ENCODE data around the gene PDE11A. TPM values are rescaled to one million over a fixed set of nuclear protein-coding genes. Genes with fewer than 3 reads are reported as not detected.
A peak's percentile ranks its signal among the peaks of the same experiment; 100 is the strongest.

The PDE11A gene
- total and polyA plus RNA-seq, 2 experiments from 2014 or later, result 0.34 to 0.86 TPM

DNA sequence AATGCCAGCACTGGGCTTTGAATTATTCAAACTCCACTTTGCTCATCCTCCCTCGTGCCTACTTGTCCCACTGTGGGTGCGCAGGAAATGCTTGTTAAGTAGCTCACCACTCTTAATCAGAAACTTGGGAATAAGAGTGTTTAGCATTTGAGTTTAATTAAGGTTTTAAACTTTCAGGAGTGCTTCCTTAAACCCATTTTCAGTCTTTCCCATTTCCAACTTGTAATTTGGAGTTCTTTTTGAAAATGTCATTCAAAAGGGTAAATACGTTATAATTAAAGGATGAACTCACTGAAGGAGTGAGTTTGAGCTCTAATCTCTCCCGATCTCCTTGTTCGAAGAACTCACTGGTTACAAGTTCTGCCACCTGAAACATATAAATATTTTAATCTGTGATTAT is 403.4 kb downstream of the PDE11A start:
- TF ChIP-seq EZH2 (IDR thresholded peaks at IDR 0.05; ENCODE audit: insufficient read depth, poor library complexity, severe bottlenecking), result no peak
- no peak for TF ChIP-seq EZH2phosphoT487 (IDR thresholded peaks at IDR 0.05; ENCODE audit: insufficient read depth, low read depth)
- H3K27me3 ChIP-seq (replicated peaks; ENCODE audit: insufficient read depth), result no peaks in the 10 kb centered on the region
- no peak overlapping the region for H3K4me3 ChIP-seq
- WGBS, 2 experiments (ENCODE audit: low coverage in 1 of 2, low lambda C conversion rate in 2 of 2, missing lambda C conversion rate in 2 of 2), result 63 to 71% methylated on average over 5 of the region's 5 CpGs
- in situ Hi-C loops (cut with MboI), result no loop called here
- H3K9me3 ChIP-seq (ENCODE audit: low read depth), result no peaks in the 10 kb centered on the region
- DNase-seq, result no peak
- H3K36me3 ChIP-seq (ENCODE audit: low read depth), result no peaks in the 10 kb centered on the region
- H3F3A ChIP-seq (ENCODE audit: insufficient read depth), result no peaks in the 10 kb centered on the region
- no peak overlapping the region for H3K4me2 ChIP-seq (ENCODE audit: unreplicated experiment)
- H3K79me2 ChIP-seq (ENCODE audit: insufficient read depth), result no peaks in the 10 kb centered on the region
- no peak overlapping the region for H2AFZ ChIP-seq
- H3K9ac ChIP-seq, result no peak overlapping the region
- no peaks in the 10 kb centered on the region for H3K9me2 ChIP-seq (ENCODE audit: insufficient read depth)
- no peaks in the 10 kb centered on the region for H4K20me1 ChIP-seq (ENCODE audit: insufficient read depth)
- H3K4me1 ChIP-seq (ENCODE audit: insufficient read depth), result no peaks in the 10 kb centered on the region
- no peak overlapping the region for H3K27ac ChIP-seq

DNA sequence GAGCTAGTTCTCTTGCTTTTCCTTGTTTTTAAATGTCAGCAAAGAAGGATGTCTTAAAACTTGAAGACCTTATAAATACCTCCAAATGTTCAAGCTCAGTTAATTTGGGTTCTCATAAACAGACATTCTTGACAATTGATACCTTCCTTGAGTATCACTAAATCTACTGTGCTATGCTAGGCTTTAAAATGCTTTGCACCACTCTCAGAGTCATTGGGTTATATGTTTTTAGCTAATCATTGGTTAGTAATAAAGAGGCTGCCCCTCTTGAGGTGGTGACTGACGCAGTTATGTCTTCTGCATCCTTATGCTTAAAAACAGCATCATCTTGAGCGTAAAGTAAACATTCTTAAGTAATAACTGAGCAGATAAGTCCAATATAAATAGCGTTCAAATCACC is 404.0 kb downstream of the PDE11A start:
- Histone ChIP-seq H3K9me3 (ENCODE audit: low read depth) (no peaks in the 10 kb centered on the region), H3K36me3 (ENCODE audit: low read depth) (no peaks in the 10 kb centered on the region), H3K27me3 (replicated peaks; ENCODE audit: insufficient read depth) (no peaks in the 10 kb centered on the region), H3K79me2 (ENCODE audit: insufficient read depth) (no peaks in the 10 kb centered on the region), H2AFZ (no peak overlapping the region), H3K27ac (no peak overlapping the region), H3K9ac (no peak overlapping the region), H3K9me2 (ENCODE audit: insufficient read depth) (no peaks in the 10 kb centered on the region), H3K4me1 (ENCODE audit: insufficient read depth) (no peaks in the 10 kb centered on the region), H3K4me3 (no peak overlapping the region), H4K20me1 (ENCODE audit: insufficient read depth) (no peaks in the 10 kb centered on the region), H3K4me2 (ENCODE audit: unreplicated experiment) (no peak overlapping the region), H3F3A (ENCODE audit: insufficient read depth) (no peaks in the 10 kb centered on the region)
- in situ Hi-C loops (cut with MboI), result no loop called here
- no peak for DNase-seq
- TF ChIP-seq EZH2phosphoT487 (IDR thresholded peaks at IDR 0.05; ENCODE audit: insufficient read depth, low read depth), result no peak
- no peak for TF ChIP-seq EZH2 (IDR thresholded peaks at IDR 0.05; ENCODE audit: insufficient read depth, poor library complexity, severe bottlenecking)
- WGBS, 2 experiments (ENCODE audit: low coverage in 1 of 2, low lambda C conversion rate in 2 of 2, missing lambda C conversion rate in 2 of 2), result 54 to 57% methylated on average over 3 of the region's 3 CpGs

DNA sequence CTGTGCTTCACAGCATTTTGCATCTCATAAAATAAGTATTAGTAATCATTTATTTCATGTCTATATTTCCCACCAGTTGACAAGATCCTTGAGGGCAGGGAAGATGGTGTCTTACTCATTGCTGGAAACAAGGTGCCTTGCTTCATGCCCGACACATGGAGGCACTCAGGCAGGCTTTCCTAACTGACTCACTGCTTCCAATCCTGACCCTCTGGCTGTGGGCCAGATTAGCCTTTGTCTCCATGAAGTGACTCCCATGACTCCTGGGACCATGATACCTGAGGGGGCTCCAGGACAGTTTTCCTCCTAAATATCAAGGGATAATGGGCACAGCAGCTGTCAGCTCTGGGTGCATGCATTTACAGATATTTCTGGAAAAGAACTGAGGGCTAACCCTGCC is 405.0 kb downstream of the PDE11A start:
- TF ChIP-seq EZH2 (IDR thresholded peaks at IDR 0.05; ENCODE audit: insufficient read depth, poor library complexity, severe bottlenecking) (no peak), EZH2phosphoT487 (IDR thresholded peaks at IDR 0.05; ENCODE audit: insufficient read depth, low read depth) (no peak)
- Histone ChIP-seq H3K9me2 (ENCODE audit: insufficient read depth) (no peaks in the 10 kb centered on the region), H3K9me3 (ENCODE audit: low read depth) (no peaks in the 10 kb centered on the region), H3K4me2 (ENCODE audit: unreplicated experiment) (no peak overlapping the region), H3K27me3 (replicated peaks; ENCODE audit: insufficient read depth) (no peaks in the 10 kb centered on the region), H3K27ac (no peak overlapping the region), H3K36me3 (ENCODE audit: low read depth) (no peaks in the 10 kb centered on the region), H3F3A (ENCODE audit: insufficient read depth) (no peaks in the 10 kb centered on the region), H3K4me1 (ENCODE audit: insufficient read depth) (no peaks in the 10 kb centered on the region), H3K4me3 (no peak overlapping the region), H3K9ac (no peak overlapping the region), H2AFZ (no peak overlapping the region), H4K20me1 (ENCODE audit: insufficient read depth) (no peaks in the 10 kb centered on the region), H3K79me2 (ENCODE audit: insufficient read depth) (no peaks in the 10 kb centered on the region)
- in situ Hi-C loops (cut with MboI), result no loop called here
- WGBS, 2 experiments (ENCODE audit: low coverage in 1 of 2, low lambda C conversion rate in 2 of 2, missing lambda C conversion rate in 2 of 2), result 0 to 6% methylated on average over 1 of the region's 1 CpG
- peak; percentile 26 for DNase-seq

DNA sequence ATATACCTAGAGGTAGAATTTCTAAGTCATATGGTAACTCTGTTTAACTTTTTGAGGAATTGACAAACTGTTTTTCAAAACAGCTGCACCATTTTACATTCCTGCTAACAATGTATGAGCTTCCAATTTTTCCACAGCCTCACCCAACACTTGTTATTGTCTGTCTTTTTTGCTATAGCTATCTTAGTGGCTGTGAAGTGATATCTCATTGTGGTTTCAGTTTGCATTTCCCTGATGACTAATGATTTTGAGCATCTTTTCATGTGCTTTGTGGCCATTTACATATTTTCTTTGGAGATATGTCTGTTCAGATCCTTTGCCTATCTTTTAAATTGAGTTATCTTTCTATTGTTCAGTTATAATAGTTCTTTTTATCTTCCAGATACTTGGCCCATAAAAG is 406.2 kb downstream of the PDE11A start:
- in situ Hi-C loops (cut with MboI), result no loop called here
- no peak for TF ChIP-seq EZH2phosphoT487 (IDR thresholded peaks at IDR 0.05; ENCODE audit: insufficient read depth, low read depth)
- no peak for TF ChIP-seq EZH2 (IDR thresholded peaks at IDR 0.05; ENCODE audit: insufficient read depth, poor library complexity, severe bottlenecking)
- H3K9ac ChIP-seq, result no peak overlapping the region
- no peaks in the 10 kb centered on the region for H3K9me2 ChIP-seq (ENCODE audit: insufficient read depth)
- no peaks in the 10 kb centered on the region for H4K20me1 ChIP-seq (ENCODE audit: insufficient read depth)
- H2AFZ ChIP-seq, result no peak overlapping the region
- no peaks in the 10 kb centered on the region for H3K36me3 ChIP-seq (ENCODE audit: low read depth)
- no peaks in the 10 kb centered on the region for H3K4me1 ChIP-seq (ENCODE audit: insufficient read depth)
- H3K27ac ChIP-seq, result no peak overlapping the region
- H3K27me3 ChIP-seq (replicated peaks; ENCODE audit: insufficient read depth), result no peaks in the 10 kb centered on the region
- H3K4me3 ChIP-seq, result no peak overlapping the region
- peak; percentile 2 for DNase-seq
- no peaks in the 10 kb centered on the region for H3F3A ChIP-seq (ENCODE audit: insufficient read depth)
- H3K79me2 ChIP-seq (ENCODE audit: insufficient read depth), result no peaks in the 10 kb centered on the region
- H3K4me2 ChIP-seq (ENCODE audit: unreplicated experiment), result no peak overlapping the region
- H3K9me3 ChIP-seq (ENCODE audit: low read depth), result no peaks in the 10 kb centered on the region

DNA sequence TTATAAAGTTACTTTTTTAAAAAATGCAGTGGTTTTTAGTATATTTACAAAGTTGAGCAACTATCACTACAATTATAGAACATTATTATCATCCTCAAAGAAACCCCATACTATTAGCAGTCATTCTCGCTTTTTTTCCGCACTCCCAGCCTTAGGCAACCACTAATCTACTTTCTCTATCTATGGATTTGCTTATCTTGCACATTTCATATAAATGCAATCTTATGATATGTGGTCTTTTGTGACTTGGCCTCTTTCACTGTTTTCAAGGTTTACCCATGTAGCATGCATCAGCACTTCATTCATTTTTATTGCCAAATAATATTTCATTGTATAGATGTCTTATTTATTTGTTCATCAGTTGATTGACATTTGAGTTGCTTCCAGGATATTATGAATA is 406.6 kb downstream of the PDE11A start:
- H2AFZ ChIP-seq, result no peak overlapping the region
- no peaks in the 10 kb centered on the region for H3K4me1 ChIP-seq (ENCODE audit: insufficient read depth)
- no peak overlapping the region for H3K9ac ChIP-seq
- TF ChIP-seq EZH2 (IDR thresholded peaks at IDR 0.05; ENCODE audit: insufficient read depth, poor library complexity, severe bottlenecking) (no peak), EZH2phosphoT487 (IDR thresholded peaks at IDR 0.05; ENCODE audit: insufficient read depth, low read depth) (no peak)
- DNase-seq, result no peak
- in situ Hi-C loops (cut with MboI), result no loop called here
- H3K9me3 ChIP-seq (ENCODE audit: low read depth), result no peaks in the 10 kb centered on the region
- H3K27me3 ChIP-seq (replicated peaks; ENCODE audit: insufficient read depth), result no peaks in the 10 kb centered on the region
- H3K27ac ChIP-seq, result no peak overlapping the region
- H3K4me3 ChIP-seq, result no peak overlapping the region
- no peaks in the 10 kb centered on the region for H4K20me1 ChIP-seq (ENCODE audit: insufficient read depth)
- no peaks in the 10 kb centered on the region for H3K79me2 ChIP-seq (ENCODE audit: insufficient read depth)
- H3K4me2 ChIP-seq (ENCODE audit: unreplicated experiment), result no peak overlapping the region
- no peaks in the 10 kb centered on the region for H3K36me3 ChIP-seq (ENCODE audit: low read depth)
- H3K9me2 ChIP-seq (ENCODE audit: insufficient read depth), result no peaks in the 10 kb centered on the region
- 22 to 25% methylated on average over 2 of the region's 2 CpGs for WGBS, 2 experiments (ENCODE audit: low coverage in 1 of 2, low lambda C conversion rate in 2 of 2, missing lambda C conversion rate in 2 of 2)
- H3F3A ChIP-seq (ENCODE audit: insufficient read depth), result no peaks in the 10 kb centered on the region

Data from GM23248 (cell line).